ENCODE measurements around the gene TOMT. TPM values are rescaled to one million over a fixed set of nuclear protein-coding genes. Genes with fewer than 3 reads are reported as not detected.

Gene TOMT
- total RNA-seq, 1 experiment from 2014 or later, result not detected

DNA sequence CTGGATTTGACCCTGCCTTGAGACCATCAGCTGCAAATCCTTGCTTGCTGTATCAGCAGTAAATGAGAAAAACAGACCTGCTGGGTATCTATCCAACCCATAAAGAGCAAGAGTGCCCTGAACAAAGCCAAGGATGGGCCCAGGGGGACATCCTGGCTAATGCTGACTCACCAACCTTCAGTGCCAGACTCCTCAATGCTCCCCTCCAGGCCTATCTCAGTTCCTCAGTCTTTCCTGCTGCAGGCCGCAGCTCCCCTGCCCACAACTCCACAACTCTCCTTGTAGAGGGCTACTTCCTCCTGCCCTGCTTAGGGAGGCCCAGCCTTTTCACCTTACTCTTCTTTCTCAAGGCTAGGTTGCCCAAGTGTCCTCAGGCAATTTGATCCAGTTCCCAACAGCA, 5.3 kb upstream of the TOMT start:
- no peak overlapping the region for H2AFZ ChIP-seq (ENCODE audit: low read length)
- no peak overlapping the region for H3K4me3 ChIP-seq (ENCODE audit: low read length)
- intact Hi-C loops (cut with micrococcal nuclease), result loop anchor here (5.0 kb wide), 1 partner anchor 82 kb away; no protein-coding TSS in a partner anchor
- TF ChIP-seq EZH2phosphoT487 (IDR thresholded peaks at IDR 0.05; ENCODE audit: borderline replicate concordance, low read length), result no peak
- TF ChIP-seq EZH2 (IDR thresholded peaks at IDR 0.05; ENCODE audit: low read length, unreplicated experiment), result no peak
- TF ChIP-seq, protein P1, sequence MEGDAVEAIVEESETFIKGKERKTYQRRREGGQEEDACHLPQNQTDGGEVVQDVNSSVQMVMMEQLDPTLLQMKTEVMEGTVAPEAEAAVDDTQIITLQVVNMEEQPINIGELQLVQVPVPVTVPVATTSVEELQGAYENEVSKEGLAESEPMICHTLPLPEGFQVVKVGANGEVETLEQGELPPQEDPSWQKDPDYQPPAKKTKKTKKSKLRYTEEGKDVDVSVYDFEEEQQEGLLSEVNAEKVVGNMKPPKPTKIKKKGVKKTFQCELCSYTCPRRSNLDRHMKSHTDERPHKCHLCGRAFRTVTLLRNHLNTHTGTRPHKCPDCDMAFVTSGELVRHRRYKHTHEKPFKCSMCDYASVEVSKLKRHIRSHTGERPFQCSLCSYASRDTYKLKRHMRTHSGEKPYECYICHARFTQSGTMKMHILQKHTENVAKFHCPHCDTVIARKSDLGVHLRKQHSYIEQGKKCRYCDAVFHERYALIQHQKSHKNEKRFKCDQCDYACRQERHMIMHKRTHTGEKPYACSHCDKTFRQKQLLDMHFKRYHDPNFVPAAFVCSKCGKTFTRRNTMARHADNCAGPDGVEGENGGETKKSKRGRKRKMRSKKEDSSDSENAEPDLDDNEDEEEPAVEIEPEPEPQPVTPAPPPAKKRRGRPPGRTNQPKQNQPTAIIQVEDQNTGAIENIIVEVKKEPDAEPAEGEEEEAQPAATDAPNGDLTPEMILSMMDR (conservative IDR thresholded peaks at IDR 0.05; ENCODE audit: low read depth, low read length), result no peak
- no peak for DNase-seq
- no TSS peak for BruUV-seq (replicated peaks)
- H3K9me3 ChIP-seq (ENCODE audit: low read length), result no peaks in the 10 kb centered on the region
- peaks cover 18% of the 10 kb centered on the region for H3K4me1 ChIP-seq (ENCODE audit: insufficient read depth, low read length)
- ChIA-PET CTCF (no interaction called here), POLR2A (ENCODE audit: unreplicated experiment) (no interaction called here)
- peaks cover 31% of the 10 kb centered on the region for H3K79me2 ChIP-seq (ENCODE audit: low read length)
- no peaks in the 10 kb centered on the region for H4K20me1 ChIP-seq (ENCODE audit: low read length)
- H3F3A ChIP-seq (ENCODE audit: low read length, unreplicated experiment), result no peaks in the 10 kb centered on the region
- H3K9me2 ChIP-seq (replicated peaks; ENCODE audit: low read length), result no peaks in the 10 kb centered on the region
- H3K27me3 ChIP-seq (ENCODE audit: low read length), result no peaks in the 10 kb centered on the region
- H3K36me3 ChIP-seq (ENCODE audit: low read depth, low read length), result peaks cover 25% of the 10 kb centered on the region; the same call in 1 of the 2 replicates
- H3K27ac ChIP-seq (ENCODE audit: low read length), result no peak overlapping the region
- 0 out of 2 replicates have a peak overlapping the region, but pooled peaks have one; percentile 92 for H3K4me2 ChIP-seq (ENCODE audit: low read length)
- ATAC-seq, result no peak
- H3K9ac ChIP-seq (ENCODE audit: low read length), result no peak overlapping the region

DNA sequence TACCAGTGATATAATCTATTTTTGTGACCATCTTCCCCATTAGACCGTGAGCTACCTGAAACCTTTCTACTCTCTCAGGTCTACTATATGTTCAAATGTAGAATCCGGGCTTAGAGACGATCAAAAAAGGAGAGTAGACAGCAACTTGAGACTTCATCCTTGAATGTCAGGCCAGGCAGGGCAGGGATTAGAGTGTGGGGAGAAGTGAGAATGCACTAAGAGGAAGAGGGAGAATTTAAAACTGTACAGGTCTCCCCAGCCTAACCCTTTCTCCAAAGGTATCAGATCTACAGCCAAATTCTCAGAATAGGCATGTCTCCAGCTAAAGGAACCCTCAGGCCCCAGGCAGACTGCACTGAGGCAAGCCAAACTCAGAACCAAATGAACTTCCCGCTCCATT, 3.6 kb upstream of the TOMT start:
- H3K27me3 ChIP-seq (ENCODE audit: low read length), result no peaks in the 10 kb centered on the region
- BruUV-seq (replicated peaks), result no TSS peak
- peaks cover 18% of the 10 kb centered on the region for H3K4me1 ChIP-seq (ENCODE audit: insufficient read depth, low read length)
- no peaks in the 10 kb centered on the region for H3K9me2 ChIP-seq (replicated peaks; ENCODE audit: low read length)
- peak overlapping the region; percentile 83 for H3K4me3 ChIP-seq (ENCODE audit: low read length)
- TF ChIP-seq, protein P1 (conservative IDR thresholded peaks at IDR 0.05; ENCODE audit: low read depth, low read length), result no peak
- TF ChIP-seq EZH2 (IDR thresholded peaks at IDR 0.05; ENCODE audit: low read length, unreplicated experiment), result no peak
- no peak for TF ChIP-seq EZH2phosphoT487 (IDR thresholded peaks at IDR 0.05; ENCODE audit: borderline replicate concordance, low read length)
- H2AFZ ChIP-seq (ENCODE audit: low read length), result peak overlapping the region; percentile 81; the same call in 1 of the 2 replicates
- intact Hi-C loops (cut with micrococcal nuclease), result loop anchor here (5.0 kb wide), 1 partner anchor 80 kb away; no protein-coding TSS in a partner anchor
- H3K9ac ChIP-seq (ENCODE audit: low read length), result peak overlapping the region; percentile 97
- no peaks in the 10 kb centered on the region for H4K20me1 ChIP-seq (ENCODE audit: low read length)
- DNase-seq (no peak), ATAC-seq (no peak)
- no peaks in the 10 kb centered on the region for H3F3A ChIP-seq (ENCODE audit: low read length, unreplicated experiment)
- peaks cover 31% of the 10 kb centered on the region for H3K79me2 ChIP-seq (ENCODE audit: low read length)
- peaks cover 19% of the 10 kb centered on the region; the same call in 1 of the 2 replicates for H3K36me3 ChIP-seq (ENCODE audit: low read depth, low read length)
- no peaks in the 10 kb centered on the region for H3K9me3 ChIP-seq (ENCODE audit: low read length)
- ChIA-PET POLR2A (ENCODE audit: unreplicated experiment) (interaction anchor here (0.7 kb wide), 1 partner anchor 313 kb away, joined by 8 read pairs; no protein-coding TSS in a partner anchor), CTCF (interaction anchor here (0.6 kb wide), 1 partner anchor 126 kb away, joined by 3 read pairs; no protein-coding TSS in a partner anchor)
- H3K27ac ChIP-seq (ENCODE audit: low read length), result peak overlapping the region; percentile 81
- H3K4me2 ChIP-seq (ENCODE audit: low read length), result peak overlapping the region; percentile 92

DNA sequence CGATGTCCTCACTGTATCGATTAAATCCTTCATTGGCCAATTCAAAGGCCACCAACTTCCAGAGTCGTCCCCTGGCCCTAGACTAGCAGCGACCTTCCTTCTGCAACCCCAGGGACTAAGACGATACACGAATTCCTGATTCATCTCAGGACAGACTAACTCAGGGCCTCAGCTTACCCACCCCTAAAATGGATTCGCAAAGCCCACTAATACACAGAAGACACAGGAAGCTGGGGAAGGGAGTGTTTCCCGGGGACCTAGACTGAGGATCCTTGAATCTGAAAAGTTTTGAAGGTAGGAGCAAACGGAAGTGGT, 3.1 kb upstream of the TOMT start:
- H3K9me2 ChIP-seq (replicated peaks; ENCODE audit: low read length), result no peaks in the 10 kb centered on the region
- peaks cover 14% of the 10 kb centered on the region; the same call in 1 of the 2 replicates for H3K36me3 ChIP-seq (ENCODE audit: low read depth, low read length)
- peak overlapping the region; percentile 83 for H3K4me3 ChIP-seq (ENCODE audit: low read length)
- H3K27me3 ChIP-seq (ENCODE audit: low read length), result no peaks in the 10 kb centered on the region
- H3K9ac ChIP-seq (ENCODE audit: low read length), result peak overlapping the region; percentile 97
- no peaks in the 10 kb centered on the region for H4K20me1 ChIP-seq (ENCODE audit: low read length)
- no peaks in the 10 kb centered on the region for H3F3A ChIP-seq (ENCODE audit: low read length, unreplicated experiment)
- TSS peak; percentile 64 for BruUV-seq (replicated peaks)
- POLR2A ChIA-PET (ENCODE audit: unreplicated experiment), result interaction anchor here (0.7 kb wide), 1 partner anchor 312 kb away, joined by 8 read pairs; no protein-coding TSS in a partner anchor
- H2AFZ ChIP-seq (ENCODE audit: low read length), result peak overlapping the region; percentile 81
- peak overlapping the region; percentile 81 for H3K27ac ChIP-seq (ENCODE audit: low read length)
- intact Hi-C loops (cut with micrococcal nuclease), result loop anchor here (5.0 kb wide), 1 partner anchor 80 kb away; no protein-coding TSS in a partner anchor
- H3K9me3 ChIP-seq (ENCODE audit: low read length), result no peaks in the 10 kb centered on the region
- CTCF ChIA-PET, result no interaction called here
- DNase-seq (no peak), ATAC-seq (no peak; the same call in 1 of the 2 replicates)
- peaks cover 18% of the 10 kb centered on the region for H3K4me1 ChIP-seq (ENCODE audit: insufficient read depth, low read length)
- peak overlapping the region; percentile 92 for H3K4me2 ChIP-seq (ENCODE audit: low read length)
- H3K79me2 ChIP-seq (ENCODE audit: low read length), result peaks cover 31% of the 10 kb centered on the region
- TF ChIP-seq EZH2 (IDR thresholded peaks at IDR 0.05; ENCODE audit: low read length, unreplicated experiment), result no peak
- TF ChIP-seq, protein P1 (conservative IDR thresholded peaks at IDR 0.05; ENCODE audit: low read depth, low read length), result no peak
- no peak for TF ChIP-seq EZH2phosphoT487 (IDR thresholded peaks at IDR 0.05; ENCODE audit: borderline replicate concordance, low read length)
